ENCODE data around the gene MLLT6.

MLLT6 gene

GRCh38 chr17:38730526-38731379 lies 25.7 kb downstream of the MLLT6 start:
- peak overlapping the region; percentile 95 for H3K27ac ChIP-seq
- no peak for TF ChIP-seq ZFX (IDR thresholded peaks at IDR 0.05; ENCODE audit: borderline replicate concordance)
- TF ChIP-seq CTCF (IDR thresholded peaks at IDR 0.05): no peak

GRCh38 chr17:38731526-38732294 lies 26.6 kb downstream of the MLLT6 start:
- TF ChIP-seq CTCF (IDR thresholded peaks at IDR 0.05) (no peak), ZFX (IDR thresholded peaks at IDR 0.05; ENCODE audit: borderline replicate concordance) (no peak)
- peak overlapping the region; percentile 95 for H3K27ac ChIP-seq

GRCh38 chr17:38732376-38733281 lies 27.6 kb downstream of the MLLT6 start:
- TF ChIP-seq CTCF (IDR thresholded peaks at IDR 0.05) (no peak), ZFX (IDR thresholded peaks at IDR 0.05; ENCODE audit: borderline replicate concordance) (no peak)
- peak overlapping the region; percentile 95 for H3K27ac ChIP-seq

- H3K27ac ChIP-seq: peak overlapping the region; percentile 95
- TF ChIP-seq CTCF (IDR thresholded peaks at IDR 0.05) (no peak), ZFX (IDR thresholded peaks at IDR 0.05; ENCODE audit: borderline replicate concordance) (no peak)
These were observed 28.4 kb downstream of the MLLT6 start for GRCh38 chr17:38733282-38733981.

- H3K27ac ChIP-seq: peak overlapping the region; percentile 95
- TF ChIP-seq CTCF (IDR thresholded peaks at IDR 0.05): no peak
- no peak for TF ChIP-seq ZFX (IDR thresholded peaks at IDR 0.05; ENCODE audit: borderline replicate concordance)
These were observed 29.2 kb downstream of the MLLT6 start for GRCh38 chr17:38733982-38734973.

Data from 22Rv1 (cell line).